ENCODE results near the gene ALDH2.
A peak's percentile ranks its signal among the peaks of the same experiment; 100 is the strongest.

Gene ALDH2

DNA sequence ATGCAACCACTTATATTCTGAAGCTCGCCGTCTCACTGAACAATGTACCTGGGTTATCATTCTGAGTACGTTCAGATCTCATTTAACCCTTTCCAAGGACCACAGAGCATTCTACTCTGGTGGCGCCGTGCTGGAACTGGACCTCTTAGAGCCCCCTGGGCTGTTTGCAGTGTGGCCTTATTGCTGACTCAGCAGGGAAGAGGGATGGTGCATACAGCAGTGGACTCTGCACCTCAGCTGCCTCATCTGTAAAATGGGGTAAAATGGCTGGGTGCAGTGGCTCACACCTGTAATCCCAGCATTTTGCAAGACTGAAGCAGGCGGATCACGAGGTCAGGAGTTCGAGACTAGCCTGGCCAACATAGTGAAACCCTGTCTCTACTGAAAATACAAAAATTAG is 2.9 kb downstream of the ALDH2 start:
- in situ Hi-C loops (cut with HindIII; ENCODE audit: low pct_ligation_motif_present, low sequenced_read_pairs): no loop called here
- TF ChIP-seq, protein P1, sequence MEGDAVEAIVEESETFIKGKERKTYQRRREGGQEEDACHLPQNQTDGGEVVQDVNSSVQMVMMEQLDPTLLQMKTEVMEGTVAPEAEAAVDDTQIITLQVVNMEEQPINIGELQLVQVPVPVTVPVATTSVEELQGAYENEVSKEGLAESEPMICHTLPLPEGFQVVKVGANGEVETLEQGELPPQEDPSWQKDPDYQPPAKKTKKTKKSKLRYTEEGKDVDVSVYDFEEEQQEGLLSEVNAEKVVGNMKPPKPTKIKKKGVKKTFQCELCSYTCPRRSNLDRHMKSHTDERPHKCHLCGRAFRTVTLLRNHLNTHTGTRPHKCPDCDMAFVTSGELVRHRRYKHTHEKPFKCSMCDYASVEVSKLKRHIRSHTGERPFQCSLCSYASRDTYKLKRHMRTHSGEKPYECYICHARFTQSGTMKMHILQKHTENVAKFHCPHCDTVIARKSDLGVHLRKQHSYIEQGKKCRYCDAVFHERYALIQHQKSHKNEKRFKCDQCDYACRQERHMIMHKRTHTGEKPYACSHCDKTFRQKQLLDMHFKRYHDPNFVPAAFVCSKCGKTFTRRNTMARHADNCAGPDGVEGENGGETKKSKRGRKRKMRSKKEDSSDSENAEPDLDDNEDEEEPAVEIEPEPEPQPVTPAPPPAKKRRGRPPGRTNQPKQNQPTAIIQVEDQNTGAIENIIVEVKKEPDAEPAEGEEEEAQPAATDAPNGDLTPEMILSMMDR (IDR thresholded peaks at IDR 0.05; ENCODE audit: low read depth, low read length, missing control alignments): no peak
- no peak for DNase-seq
- Histone ChIP-seq H3K27me3 (replicated peaks) (no peaks in the 10 kb centered on the region), H3K36me3 (replicated peaks) (no peaks in the 10 kb centered on the region), H3K27ac (no peak overlapping the region), H3K4me3 (ENCODE audit: low read depth, low read length) (no peak overlapping the region)

DNA sequence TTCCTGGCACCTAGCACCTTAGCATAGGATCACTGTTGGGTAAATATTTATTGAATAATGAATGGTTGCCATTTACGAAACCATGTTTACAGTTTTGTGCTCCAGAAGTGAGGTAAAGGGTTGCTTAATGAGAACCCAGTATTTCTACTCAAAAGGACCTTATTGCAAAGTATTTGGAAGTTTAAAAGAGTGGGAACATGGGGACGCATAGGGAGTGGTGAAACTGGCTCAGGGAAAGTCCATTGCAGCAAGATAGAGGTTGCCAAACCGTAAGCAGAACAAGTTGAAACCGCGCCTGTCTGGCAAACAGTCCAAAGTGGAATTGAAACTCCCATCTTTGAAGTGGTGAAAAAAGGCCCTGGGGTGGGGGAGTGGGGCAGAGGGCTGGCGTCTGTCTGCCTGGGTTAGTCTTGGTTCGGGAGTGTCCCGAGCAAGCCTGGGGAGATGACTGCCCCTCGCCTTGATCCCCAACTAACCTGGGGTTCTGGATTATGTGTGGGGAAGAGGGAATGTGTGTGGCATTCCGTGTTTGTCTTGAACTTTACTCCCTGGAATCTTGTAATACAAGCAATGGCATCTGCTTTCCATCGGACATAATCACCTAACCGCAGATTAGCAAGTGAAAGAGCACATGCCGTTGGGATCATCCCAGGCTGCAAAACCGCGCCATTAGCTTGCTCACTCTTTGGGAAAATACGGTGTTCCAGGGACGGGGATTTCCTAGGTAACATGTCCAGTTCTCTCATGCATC is 7.2 kb downstream of the ALDH2 start:
- H3K36me3 ChIP-seq (replicated peaks): no peaks in the 10 kb centered on the region
- no peak overlapping the region for H3K4me3 ChIP-seq (ENCODE audit: low read depth, low read length)
- no peak overlapping the region for H3K27ac ChIP-seq
- no peak for DNase-seq
- no peaks in the 10 kb centered on the region for H3K27me3 ChIP-seq (replicated peaks)
- in situ Hi-C loops (cut with HindIII; ENCODE audit: low pct_ligation_motif_present, low sequenced_read_pairs): no loop called here
- TF ChIP-seq, protein P1 (IDR thresholded peaks at IDR 0.05; ENCODE audit: low read depth, low read length, missing control alignments): no peak

DNA sequence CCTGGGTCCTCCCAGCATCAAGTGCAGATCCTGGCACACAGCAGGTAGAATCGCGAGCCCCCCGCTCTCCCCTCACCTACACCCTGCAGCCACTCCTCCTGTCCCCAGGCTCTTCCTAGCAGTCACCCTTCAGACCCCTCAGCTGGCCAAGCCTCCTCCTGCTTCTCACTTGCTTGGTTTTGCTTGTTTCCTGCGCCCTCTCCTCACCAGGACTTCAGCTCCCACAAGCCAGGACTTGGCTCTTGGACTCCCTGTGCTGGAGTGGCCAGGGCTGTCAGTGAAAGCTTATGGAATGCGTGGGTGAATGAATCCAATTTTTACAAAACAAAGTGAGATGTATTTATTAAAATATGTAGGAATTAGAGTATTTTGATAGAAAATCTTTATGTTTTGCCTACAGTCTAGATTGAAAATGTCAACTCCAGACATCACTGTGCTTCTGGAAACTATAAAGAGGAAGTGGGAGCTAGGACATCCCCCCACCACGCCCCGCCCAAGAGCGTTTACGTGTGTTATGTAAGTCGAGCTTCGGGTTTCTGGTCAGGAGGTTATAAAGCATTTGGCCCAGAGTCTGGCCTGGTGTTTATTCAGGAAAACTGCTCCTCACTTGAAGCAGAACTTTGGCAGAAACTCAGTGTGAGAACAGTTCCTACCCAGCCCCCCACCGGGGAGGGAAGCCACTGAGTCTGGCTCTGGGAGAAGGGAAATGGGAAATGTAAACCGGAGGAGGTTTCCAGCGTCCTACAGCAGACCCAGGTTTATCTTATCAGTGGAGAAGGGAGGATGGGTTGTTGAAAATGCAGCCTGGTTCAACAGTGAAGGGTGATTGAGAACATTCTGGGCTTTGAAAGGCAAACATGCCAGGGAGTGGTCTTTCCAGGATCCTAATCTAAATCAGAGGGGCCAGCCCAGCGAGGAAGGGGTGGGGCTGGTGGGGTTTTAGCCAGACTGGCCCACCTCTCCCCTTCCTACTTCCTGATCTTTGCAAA is 8.8 kb downstream of the ALDH2 start:
- Histone ChIP-seq H3K27me3 (replicated peaks) (no peaks in the 10 kb centered on the region), H3K27ac (peak overlapping the region; percentile 2), H3K4me3 (ENCODE audit: low read depth, low read length) (no peak overlapping the region), H3K36me3 (replicated peaks) (no peaks in the 10 kb centered on the region)
- in situ Hi-C loops (cut with HindIII; ENCODE audit: low pct_ligation_motif_present, low sequenced_read_pairs): no loop called here
- DNase-seq: peak; percentile 66
- TF ChIP-seq, protein P1 (IDR thresholded peaks at IDR 0.05; ENCODE audit: low read depth, low read length, missing control alignments): no peak

DNA sequence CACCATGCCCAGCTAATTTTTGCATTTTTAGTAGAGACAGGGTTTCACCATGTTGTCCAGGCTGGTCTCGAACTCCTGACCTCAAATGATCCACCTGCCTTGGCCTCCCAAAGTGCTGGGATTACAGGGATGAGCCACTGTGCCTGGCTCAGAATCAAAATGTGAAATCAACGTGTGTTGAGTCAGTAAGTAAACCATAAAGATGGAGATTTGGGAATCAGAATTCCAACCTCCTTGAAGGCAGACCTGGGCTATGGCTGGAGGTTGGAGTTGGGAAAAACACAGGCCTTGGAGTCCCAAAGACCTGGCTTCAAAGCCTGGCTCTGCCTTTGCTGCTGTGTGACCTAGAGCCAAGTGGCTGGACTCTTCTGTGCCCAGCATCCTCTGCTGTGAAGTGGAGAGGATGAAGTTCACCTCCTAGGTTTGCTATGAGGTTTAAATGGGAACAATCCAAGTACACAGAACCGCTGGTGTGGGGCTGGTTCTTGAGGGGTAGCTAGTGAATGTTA is 10.2 kb downstream of the ALDH2 start:
- DNase-seq: no peak
- TF ChIP-seq, protein P1 (IDR thresholded peaks at IDR 0.05; ENCODE audit: low read depth, low read length, missing control alignments): no peak
- Histone ChIP-seq H3K4me3 (ENCODE audit: low read depth, low read length) (no peak overlapping the region), H3K27me3 (replicated peaks) (no peaks in the 10 kb centered on the region), H3K36me3 (replicated peaks) (no peaks in the 10 kb centered on the region), H3K27ac (no peak overlapping the region)
- in situ Hi-C loops (cut with HindIII; ENCODE audit: low pct_ligation_motif_present, low sequenced_read_pairs): no loop called here

DNA sequence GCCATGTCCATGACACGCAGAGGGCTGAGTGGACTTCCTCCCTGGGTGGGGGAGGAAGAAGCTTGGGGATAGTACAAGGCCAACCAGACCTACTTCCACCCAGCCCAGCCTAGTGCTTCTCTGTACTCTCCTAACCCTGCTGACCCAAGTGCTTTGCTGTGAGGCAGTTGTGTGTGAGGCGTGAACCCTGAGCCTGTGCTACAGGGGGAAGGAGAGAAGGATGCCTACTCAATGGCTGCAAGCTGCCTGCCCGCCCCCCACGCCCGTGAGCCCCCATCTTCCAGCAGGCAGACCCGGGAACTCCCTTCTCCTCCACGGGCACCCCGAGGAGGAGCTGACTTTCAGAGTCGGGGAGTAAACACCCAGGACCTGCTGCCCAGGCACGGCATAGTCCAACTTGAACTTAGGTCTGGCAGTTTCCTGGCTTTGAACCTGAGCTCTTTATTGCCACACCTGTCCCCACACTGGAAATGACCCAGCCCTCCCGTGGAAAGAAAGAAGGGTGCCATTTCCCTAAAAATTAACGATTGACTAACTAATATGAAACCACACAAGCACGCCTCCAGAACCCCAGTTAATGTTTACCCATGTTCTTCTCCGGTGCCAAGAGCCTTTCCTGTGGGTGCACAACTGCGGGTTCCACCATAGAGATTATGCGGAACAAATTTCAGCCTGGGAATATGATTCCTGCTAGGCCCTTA is 10.8 kb downstream of the ALDH2 start:
- H3K36me3 ChIP-seq (replicated peaks): no peaks in the 10 kb centered on the region
- H3K27ac ChIP-seq: no peak overlapping the region
- in situ Hi-C loops (cut with HindIII; ENCODE audit: low pct_ligation_motif_present, low sequenced_read_pairs): no loop called here
- H3K27me3 ChIP-seq (replicated peaks): no peaks in the 10 kb centered on the region
- no peak overlapping the region for H3K4me3 ChIP-seq (ENCODE audit: low read depth, low read length)
- no peak for DNase-seq
- TF ChIP-seq, protein P1 (IDR thresholded peaks at IDR 0.05; ENCODE audit: low read depth, low read length, missing control alignments): no peak
